ENCODE measurements around the gene SLC35A4. TPM values are rescaled to one million over a fixed set of nuclear protein-coding genes. Genes with fewer than 3 reads are reported as not detected.

Gene SLC35A4
- total and polyA plus RNA-seq, 3 donors from 2014 or later, result 84.3 to 105 (median 97.0) TPM

- no peaks in the 10 kb centered on the region for H3K27me3 ChIP-seq
- TF ChIP-seq CTCF (IDR thresholded peaks at IDR 0.05), result no peak
- TF ChIP-seq POLR2A (IDR thresholded peaks at IDR 0.05), result no peak
- no peak for DNase-seq
- H3K4me1 ChIP-seq, result peaks cover 44% of the 10 kb centered on the region
- H3K27ac ChIP-seq, result no peak overlapping the region
- WGBS, 2 donors, result 92 to 95% methylated on average over 4 of the region's 4 CpGs
- H3K9me3 ChIP-seq, result no peaks in the 10 kb centered on the region
- intact Hi-C loops (cut with DNase I; ENCODE audit: low total_unique reads), result no loop called here
- H3K36me3 ChIP-seq (ENCODE audit: low read depth, missing control alignments), result no peaks in the 10 kb centered on the region
- no peak overlapping the region for H3K4me3 ChIP-seq
Measured at GRCh38 chr5:140551872-140552271, 12.8 kb upstream of the SLC35A4 start.

GRCh38 chr5:140553657-140554056 lies 11.0 kb upstream of the SLC35A4 start:
- intact Hi-C loops (cut with DNase I; ENCODE audit: low total_unique reads), result no loop called here
- no peak for DNase-seq
- WGBS, 2 donors, result 78 to 81% methylated on average over 2 of the region's 2 CpGs
- no peak for TF ChIP-seq CTCF (IDR thresholded peaks at IDR 0.05)
- TF ChIP-seq POLR2A (IDR thresholded peaks at IDR 0.05), result no peak
- Histone ChIP-seq H3K36me3 (ENCODE audit: low read depth, missing control alignments) (no peaks in the 10 kb centered on the region), H3K4me3 (no peak overlapping the region), H3K27ac (no peak overlapping the region), H3K27me3 (no peaks in the 10 kb centered on the region), H3K9me3 (no peaks in the 10 kb centered on the region), H3K4me1 (peaks cover 33% of the 10 kb centered on the region)

- no peak for TF ChIP-seq POLR2A (IDR thresholded peaks at IDR 0.05)
- no peak for TF ChIP-seq CTCF (IDR thresholded peaks at IDR 0.05)
- Histone ChIP-seq H3K9me3 (no peaks in the 10 kb centered on the region), H3K36me3 (ENCODE audit: low read depth, missing control alignments) (no peaks in the 10 kb centered on the region), H3K27me3 (no peaks in the 10 kb centered on the region), H3K27ac (no peak overlapping the region), H3K4me3 (no peak overlapping the region), H3K4me1 (peaks cover 25% of the 10 kb centered on the region)
- intact Hi-C loops (cut with DNase I; ENCODE audit: low total_unique reads), result no loop called here
- 47 to 64% methylated on average over 2 of the region's 2 CpGs for WGBS, 2 donors
- DNase-seq, result no peak
Measured at GRCh38 chr5:140554454-140554853, 10.2 kb upstream of the SLC35A4 start.

- H3K27me3 ChIP-seq, result no peaks in the 10 kb centered on the region
- H3K36me3 ChIP-seq (ENCODE audit: low read depth, missing control alignments), result no peaks in the 10 kb centered on the region
- H3K27ac ChIP-seq, result peak overlapping the region; percentile 88 to 91
- TF ChIP-seq CTCF (IDR thresholded peaks at IDR 0.05), result no peak
- no peak for TF ChIP-seq POLR2A (IDR thresholded peaks at IDR 0.05)
- DNase-seq, result no peak
- H3K9me3 ChIP-seq, result no peaks in the 10 kb centered on the region
- 50 to 69% methylated on average over 1 of the region's 1 CpG for WGBS, 2 donors
- H3K4me1 ChIP-seq, result peaks cover 20% of the 10 kb centered on the region
- intact Hi-C loops (cut with DNase I; ENCODE audit: low total_unique reads), result no loop called here
- H3K4me3 ChIP-seq, result no peak overlapping the region
Measured at GRCh38 chr5:140555747-140556312, 8.8 kb upstream of the SLC35A4 start.

- peak overlapping the region; percentile 88 to 91 for H3K27ac ChIP-seq
- H3K27me3 ChIP-seq, result no peaks in the 10 kb centered on the region
- 4 to 5% methylated on average over 6 of the region's 6 CpGs for WGBS, 2 donors
- DNase-seq, result no peak
- peak overlapping the region; percentile 77 to 82 for H3K4me3 ChIP-seq
- intact Hi-C loops (cut with DNase I; ENCODE audit: low total_unique reads), result no loop called here
- no peak for TF ChIP-seq CTCF (IDR thresholded peaks at IDR 0.05)
- TF ChIP-seq POLR2A (IDR thresholded peaks at IDR 0.05), result no peak
- peaks cover 20% of the 10 kb centered on the region for H3K4me1 ChIP-seq
- H3K9me3 ChIP-seq, result no peaks in the 10 kb centered on the region
- H3K36me3 ChIP-seq (ENCODE audit: low read depth, missing control alignments), result no peaks in the 10 kb centered on the region
Measured at GRCh38 chr5:140556438-140556837, 8.2 kb upstream of the SLC35A4 start.

All from testis (tissue), 3 donors.